Measurements from ENCODE around the gene ICAM1. TPM values are rescaled to one million over a fixed set of nuclear protein-coding genes. Genes with fewer than 3 reads are reported as not detected.

The ICAM1 gene
- total RNA-seq, 1 experiment from 2014 or later, result 136 TPM

DNA sequence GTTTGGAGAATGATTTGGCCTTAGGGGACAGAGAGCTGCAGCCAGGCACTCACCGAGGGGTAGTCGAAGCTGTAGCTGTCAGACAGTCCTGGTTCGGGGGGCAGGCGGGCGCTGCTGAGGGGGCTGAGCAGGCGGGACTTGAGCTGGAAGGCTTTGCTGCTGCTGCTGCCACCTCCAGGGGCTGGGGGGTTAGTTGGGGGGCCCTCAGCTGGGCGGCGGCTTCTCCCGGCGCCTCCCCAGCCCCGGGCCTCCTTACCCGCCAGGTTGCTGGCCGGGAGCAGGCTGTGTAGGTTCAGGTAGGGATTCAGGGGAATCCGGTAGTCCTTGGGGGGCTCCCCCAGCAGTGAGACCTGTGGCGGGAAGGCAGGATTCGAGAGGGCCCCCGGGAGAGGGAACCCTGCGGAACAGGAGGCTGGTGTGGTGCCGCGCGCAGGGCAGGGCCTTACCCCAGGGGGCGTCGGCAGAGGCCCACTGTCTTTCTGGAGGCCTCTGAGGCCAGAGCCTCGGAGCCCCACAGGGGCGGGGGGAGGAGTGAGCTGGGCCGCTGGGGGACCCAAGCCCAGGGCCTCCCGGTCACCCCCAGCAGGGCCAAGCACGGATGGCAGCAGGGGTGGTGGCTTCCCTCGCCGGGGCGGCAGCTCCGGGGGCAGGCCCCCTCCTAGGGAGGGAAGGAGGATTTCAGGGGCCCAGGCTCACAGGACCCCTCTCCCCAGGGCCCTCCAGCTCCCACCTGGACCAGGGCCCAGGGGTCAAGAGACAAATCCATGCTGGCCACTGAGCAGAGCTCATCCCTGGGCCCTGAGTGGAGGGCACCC lies 49.9 kb downstream of the ICAM1 start:
- in situ Hi-C loops (cut with HindIII; ENCODE audit: low pct_unique_long_range_greater_than_20kb, low sequenced_read_pairs) (no loop called here), intact Hi-C loops (cut with micrococcal nuclease; ENCODE audit: unreplicated experiment) (no loop called here)
- no peak for DNase-seq (ENCODE audit: low read depth, low spot score)
- Histone ChIP-seq H3K27ac (ENCODE audit: low read length) (no peak overlapping the region), H3K27me3 (ENCODE audit: control insufficient read depth, insufficient read depth, low read length) (no peaks in the 10 kb centered on the region), H3K9me3 (ENCODE audit: control insufficient read depth, insufficient read depth, low read depth, low read length) (no peaks in the 10 kb centered on the region), H3K4me1 (ENCODE audit: control insufficient read depth, insufficient read depth, low read length) (peaks cover 6% of the 10 kb centered on the region), H3K36me3 (ENCODE audit: control insufficient read depth, insufficient read depth, low read length) (no peaks in the 10 kb centered on the region; the same call in 1 of the 2 replicates), H3K4me3 (ENCODE audit: low read depth in 2 of 2, low read length in 2 of 2) (no peak overlapping the region)
- BruUV-seq (replicated peaks), result no TSS peak
- CTCF ChIA-PET, result no interaction called here
- POLR2A ChIA-PET, result interaction anchor here (0.6 kb wide), 1 partner anchor 9 kb away, joined by 3 read pairs; no protein-coding TSS in a partner anchor
- ATAC-seq, result no peak
- TF ChIP-seq, protein P1, sequence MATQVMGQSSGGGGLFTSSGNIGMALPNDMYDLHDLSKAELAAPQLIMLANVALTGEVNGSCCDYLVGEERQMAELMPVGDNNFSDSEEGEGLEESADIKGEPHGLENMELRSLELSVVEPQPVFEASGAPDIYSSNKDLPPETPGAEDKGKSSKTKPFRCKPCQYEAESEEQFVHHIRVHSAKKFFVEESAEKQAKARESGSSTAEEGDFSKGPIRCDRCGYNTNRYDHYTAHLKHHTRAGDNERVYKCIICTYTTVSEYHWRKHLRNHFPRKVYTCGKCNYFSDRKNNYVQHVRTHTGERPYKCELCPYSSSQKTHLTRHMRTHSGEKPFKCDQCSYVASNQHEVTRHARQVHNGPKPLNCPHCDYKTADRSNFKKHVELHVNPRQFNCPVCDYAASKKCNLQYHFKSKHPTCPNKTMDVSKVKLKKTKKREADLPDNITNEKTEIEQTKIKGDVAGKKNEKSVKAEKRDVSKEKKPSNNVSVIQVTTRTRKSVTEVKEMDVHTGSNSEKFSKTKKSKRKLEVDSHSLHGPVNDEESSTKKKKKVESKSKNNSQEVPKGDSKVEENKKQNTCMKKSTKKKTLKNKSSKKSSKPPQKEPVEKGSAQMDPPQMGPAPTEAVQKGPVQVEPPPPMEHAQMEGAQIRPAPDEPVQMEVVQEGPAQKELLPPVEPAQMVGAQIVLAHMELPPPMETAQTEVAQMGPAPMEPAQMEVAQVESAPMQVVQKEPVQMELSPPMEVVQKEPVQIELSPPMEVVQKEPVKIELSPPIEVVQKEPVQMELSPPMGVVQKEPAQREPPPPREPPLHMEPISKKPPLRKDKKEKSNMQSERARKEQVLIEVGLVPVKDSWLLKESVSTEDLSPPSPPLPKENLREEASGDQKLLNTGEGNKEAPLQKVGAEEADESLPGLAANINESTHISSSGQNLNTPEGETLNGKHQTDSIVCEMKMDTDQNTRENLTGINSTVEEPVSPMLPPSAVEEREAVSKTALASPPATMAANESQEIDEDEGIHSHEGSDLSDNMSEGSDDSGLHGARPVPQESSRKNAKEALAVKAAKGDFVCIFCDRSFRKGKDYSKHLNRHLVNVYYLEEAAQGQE (IDR thresholded peaks at IDR 0.05; ENCODE audit: insufficient read depth in 1 of 2, low read depth in 2 of 2, low read length in 1 of 2), result no peak
- TF ChIP-seq TCF7L2 (IDR thresholded peaks at IDR 0.05; ENCODE audit: low read depth, low read length) (no peak), POLR2AphosphoS5 (IDR thresholded peaks at IDR 0.05; ENCODE audit: low read depth, low read length) (no peak), CTCF (IDR thresholded peaks at IDR 0.05) (no peak), SIN3A (IDR thresholded peaks at IDR 0.05; ENCODE audit: borderline replicate concordance, insufficient read depth, low read depth, low read length) (no peak)

- no peak for ATAC-seq
- DNase-seq (ENCODE audit: low read depth, low spot score), result no peak
- intact Hi-C loops (cut with micrococcal nuclease; ENCODE audit: unreplicated experiment) (no loop called here), in situ Hi-C loops (cut with HindIII; ENCODE audit: low pct_unique_long_range_greater_than_20kb, low sequenced_read_pairs) (no loop called here)
- BruUV-seq (replicated peaks), result no TSS peak
- no peaks in the 10 kb centered on the region for H3K27me3 ChIP-seq (ENCODE audit: control insufficient read depth, insufficient read depth, low read length)
- ChIA-PET CTCF (interaction anchor here (0.6 kb wide), 1 partner anchor 68 kb away, joined by 12 read pairs; no protein-coding TSS in a partner anchor), POLR2A (interaction anchor here (0.6 kb wide), 1 partner anchor 10 kb away, joined by 3 read pairs; no protein-coding TSS in a partner anchor)
- H3K9me3 ChIP-seq (ENCODE audit: control insufficient read depth, insufficient read depth, low read depth, low read length), result no peaks in the 10 kb centered on the region
- H3K4me3 ChIP-seq (ENCODE audit: low read depth in 2 of 2, low read length in 2 of 2), result no peak overlapping the region
- TF ChIP-seq, protein P1 (IDR thresholded peaks at IDR 0.05; ENCODE audit: insufficient read depth in 1 of 2, low read depth in 2 of 2, low read length in 1 of 2), result no peak
- no peak for TF ChIP-seq SIN3A (IDR thresholded peaks at IDR 0.05; ENCODE audit: borderline replicate concordance, insufficient read depth, low read depth, low read length)
- no peak for TF ChIP-seq TCF7L2 (IDR thresholded peaks at IDR 0.05; ENCODE audit: low read depth, low read length)
- no peak for TF ChIP-seq CTCF (IDR thresholded peaks at IDR 0.05)
- TF ChIP-seq POLR2AphosphoS5 (IDR thresholded peaks at IDR 0.05; ENCODE audit: low read depth, low read length), result no peak
- no peak overlapping the region for H3K27ac ChIP-seq (ENCODE audit: low read length)
- H3K4me1 ChIP-seq (ENCODE audit: control insufficient read depth, insufficient read depth, low read length), result peaks cover under 1% of the 10 kb centered on the region; the same call in 1 of the 2 replicates
- H3K36me3 ChIP-seq (ENCODE audit: control insufficient read depth, insufficient read depth, low read length), result no peaks in the 10 kb centered on the region; the same call in 1 of the 2 replicates
These were observed 50.5 kb downstream of the ICAM1 start for GRCh38 chr19:10321417-10321797.

Measured in Panc1 (cell line).